Mesothelial cell of epicardium (in vitro differentiated cells): ENCODE results near the gene PCSK2. TPM values are rescaled to one million over a fixed set of nuclear protein-coding genes. Genes with fewer than 3 reads are reported as not detected.

Experiments used
- DNase-seq, 2 experiments: peaks; one replicate each; pipeline ENCODE4 v3.0.0; 2021; ENCODE audit warnings: low spot score in 2 of 2; ENCODE audit not compliant: unreplicated experiment in 2 of 2
- H3K27ac Mint-ChIP-seq: 2 replicates; pipeline ENCODE4 v1.8.0; 2021; ENCODE audit warnings: mixed read lengths
- H3K27me3 Mint-ChIP-seq: 2 replicates; pipeline ENCODE4 v1.8.0; 2021; ENCODE audit warnings: low read depth, mixed read lengths
- H3K36me3 Mint-ChIP-seq: 2 replicates; pipeline ENCODE4 v1.8.0; 2021; ENCODE audit warnings: mixed read lengths
- H3K4me1 Mint-ChIP-seq: 2 replicates; pipeline ENCODE4 v1.8.0; 2021; ENCODE audit warnings: mixed read lengths
- H3K4me3 Mint-ChIP-seq: 2 replicates; pipeline ENCODE4 v1.8.0; 2021; ENCODE audit warnings: mild to moderate bottlenecking, moderate library complexity, mixed read lengths
- H3K9me3 Mint-ChIP-seq: 2 replicates; pipeline ENCODE4 v1.8.0; 2021; ENCODE audit warnings: mixed read lengths
- CTCF ChIP-seq: fragments of 200-600 bp; sonication (generic); IDR thresholded peaks from one replicate; pipeline ENCODE4 v1.5.0; 2021; ENCODE audit warnings: antibody characterized with exemption; ENCODE audit not compliant: unreplicated experiment
- total RNA-seq: library from RNA; stranded (reverse); gene quantifications from 3 replicates; pipeline ENCODE4 v1.2.1, GENCODE V29; 2021

PCSK2 gene
- total RNA-seq, 1 donor from 2014 or later, result 0.38 TPM

GRCh38 chr20:17295151-17295726 is 68.4 kb downstream of the PCSK2 start:
- H3K27ac Mint-ChIP-seq, result no peak overlapping the region
- no peaks in the 10 kb centered on the region for H3K36me3 Mint-ChIP-seq
- DNase-seq, result no peak
- H3K9me3 Mint-ChIP-seq, result no peaks in the 10 kb centered on the region
- no peak for TF ChIP-seq CTCF
- peaks cover 5% of the 10 kb centered on the region for H3K4me1 Mint-ChIP-seq
- H3K27me3 Mint-ChIP-seq, result no peaks in the 10 kb centered on the region
- no peak overlapping the region for H3K4me3 Mint-ChIP-seq

- Mint-ChIP-seq H3K4me3 (no peak overlapping the region), H3K4me1 (peaks cover 5% of the 10 kb centered on the region), H3K27me3 (no peaks in the 10 kb centered on the region), H3K9me3 (peaks cover 1% of the 10 kb centered on the region), H3K36me3 (no peaks in the 10 kb centered on the region), H3K27ac (no peak overlapping the region)
- DNase-seq, result no peak
- no peak for TF ChIP-seq CTCF
Measured at GRCh38 chr20:17295991-17296390, 69.2 kb downstream of the PCSK2 start.

GRCh38 chr20:17298171-17298570 is 71.3 kb downstream of the PCSK2 start:
- Mint-ChIP-seq H3K9me3 (peaks cover 15% of the 10 kb centered on the region), H3K4me1 (peaks cover 5% of the 10 kb centered on the region), H3K27ac (no peak overlapping the region), H3K36me3 (no peaks in the 10 kb centered on the region), H3K27me3 (no peaks in the 10 kb centered on the region), H3K4me3 (no peak overlapping the region)
- no peak for DNase-seq
- TF ChIP-seq CTCF, result no peak

- no peaks in the 10 kb centered on the region for H3K36me3 Mint-ChIP-seq
- no peak overlapping the region for H3K4me3 Mint-ChIP-seq
- H3K27ac Mint-ChIP-seq, result no peak overlapping the region
- H3K4me1 Mint-ChIP-seq, result peaks cover 5% of the 10 kb centered on the region
- no peaks in the 10 kb centered on the region for H3K27me3 Mint-ChIP-seq
- no peak for DNase-seq
- H3K9me3 Mint-ChIP-seq, result peaks cover 15% of the 10 kb centered on the region
- TF ChIP-seq CTCF, result no peak
Measured at GRCh38 chr20:17298751-17299150, 71.9 kb downstream of the PCSK2 start.

GRCh38 chr20:17300113-17300512 is 73.3 kb downstream of the PCSK2 start:
- Mint-ChIP-seq H3K36me3 (no peaks in the 10 kb centered on the region), H3K27me3 (no peaks in the 10 kb centered on the region), H3K9me3 (peaks cover 15% of the 10 kb centered on the region), H3K27ac (no peak overlapping the region), H3K4me3 (no peak overlapping the region), H3K4me1 (peaks cover 5% of the 10 kb centered on the region)
- no peak for DNase-seq
- TF ChIP-seq CTCF, result no peak

GRCh38 chr20:17304774-17305173 is 77.9 kb downstream of the PCSK2 start:
- no peak for DNase-seq
- no peak overlapping the region for H3K27ac Mint-ChIP-seq
- H3K9me3 Mint-ChIP-seq, result peaks cover 15% of the 10 kb centered on the region
- H3K4me3 Mint-ChIP-seq, result no peak overlapping the region
- TF ChIP-seq CTCF, result no peak
- H3K4me1 Mint-ChIP-seq, result no peaks in the 10 kb centered on the region
- peaks cover 2% of the 10 kb centered on the region for H3K27me3 Mint-ChIP-seq
- H3K36me3 Mint-ChIP-seq, result no peaks in the 10 kb centered on the region
